ENCODE results near the gene NAB1.

- no peak for TF ChIP-seq CTCF (IDR thresholded peaks at IDR 0.05)
- TF ChIP-seq POLR2A (IDR thresholded peaks at IDR 0.05): no peak
- TF ChIP-seq EP300 (IDR thresholded peaks at IDR 0.05): no peak
Observed at GRCh38 chr2:190682168-190682567, 33.3 kb downstream of the NAB1 start.

Measured in tibial nerve (tissue), 4 donors.